Tibial nerve (tissue), 4 donors: Measurements from ENCODE around the gene TNRC6A. TPM values are rescaled to one million over a fixed set of nuclear protein-coding genes. Genes with fewer than 3 reads are reported as not detected.
"Not testable (repeated sequence)": the region's sequence is repeated elsewhere in the genome, so short reads cannot be mapped to it uniquely, and the experiment has no call there.

Source experiments
- DNase-seq, 2 donors: peaks; one replicate each; pipeline ENCODE4 v3.0.0-alpha.2; 2019; ENCODE audit warnings: low spot score in 2 of 2
- H3K27ac ChIP-seq, 4 donors: fragments of 200-600 bp; sonication (generic) in 3 of 4; one replicate each; pipeline ENCODE4 v1.5.1; 2017 to 2019; ENCODE audit warnings: mild to moderate bottlenecking in 1 of 4
- H3K27me3 ChIP-seq, 2 donors: fragments of 200-600 bp; sonication (generic) in 1 of 2; one replicate each; pipeline versions ENCODE4 v1.5.1 to v1.6.0; 2017 to 2019
- H3K36me3 ChIP-seq, 3 donors: fragments of 200-600 bp; sonication (generic); one replicate each; pipeline ENCODE4 v1.5.1; 2018 to 2019
- H3K4me1 ChIP-seq, 4 donors: fragments of 200-600 bp; sonication (generic) in 3 of 4; one replicate each; pipeline ENCODE4 v1.5.1; 2017 to 2019
- H3K4me3 ChIP-seq, 4 donors: fragments of 200-600 bp; sonication (generic) in 3 of 4; one replicate each; pipeline ENCODE4 v1.5.1; 2017 to 2019; ENCODE audit warnings: mild to moderate bottlenecking in 1 of 4, moderate library complexity in 1 of 4
- H3K9me3 ChIP-seq, 4 donors: fragments of 200-600 bp; sonication (generic) in 3 of 4; one replicate each; pipeline ENCODE4 v1.5.1; 2017 to 2019
- EP300 ChIP-seq, 2 donors: sonication (generic); formaldehyde crosslinking; IDR thresholded peaks; one replicate each; pipeline ENCODE4 v1.6.1; 2017; ENCODE audit warnings: antibody characterized with exemption in 2 of 2, mild to moderate bottlenecking in 1 of 2
- POLR2A ChIP-seq, 2 donors: fragments of 450-650 bp; IDR thresholded peaks; one replicate each; pipeline ENCODE4 v1.6.1; 2017; ENCODE audit warnings: antibody characterized with exemption in 2 of 2, mild to moderate bottlenecking in 2 of 2, moderate library complexity in 2 of 2
- WGBS, 2 donors: methylation state at CpG; one replicate each; pipeline ENCODE4 v1.1.5; 2018; 5-methylcytosine and 5-hydroxymethylcytosine counted together
- total RNA-seq, 4 donors: library from RNA; depleted of rRNA; stranded (reverse); fragments of >200 nt; gene quantifications; one replicate each; pipeline ENCODE4 v1.1.0, GENCODE V29; 2016
- TF ChIP-seq, protein P1 (sequence below), 5 experiments: fragments of 200-600 bp in 3 of 5; fragments of 450-650 bp in 2 of 5; sonication (generic) in 3 of 5; IDR thresholded peaks; one replicate each; pipeline ENCODE4 v1.5.1; 2016 to 2019; ENCODE audit warnings: antibody characterized with exemption in 5 of 5, mild to moderate bottlenecking in 3 of 5, moderate library complexity in 2 of 5

TNRC6A gene
- total RNA-seq, 4 donors from 2014 or later = 47.7 to 74.5 (median 59.6) TPM

GRCh38 chr16:24854607-24855171, 125.2 kb downstream of the TNRC6A start:
- no peaks in the 10 kb centered on the region for H3K9me3 ChIP-seq

GRCh38 chr16:24855678-24856077, 126.2 kb downstream of the TNRC6A start:
- Histone ChIP-seq H3K4me3 (no peak overlapping the region), H3K27ac (no peak overlapping the region), H3K36me3 (no peaks in the 10 kb centered on the region), H3K9me3 (no peaks in the 10 kb centered on the region), H3K27me3 (no peaks in the 10 kb centered on the region), H3K4me1 (peaks cover 0 to 6% (median 0%) of the 10 kb centered on the region in 4 donors)
- 74 to 81% methylated on average over 5 of the region's 5 CpGs for WGBS, 2 donors
- TF ChIP-seq EP300 (IDR thresholded peaks at IDR 0.05) = no peak
- no peak for TF ChIP-seq POLR2A (IDR thresholded peaks at IDR 0.05)
- TF ChIP-seq, protein P1, sequence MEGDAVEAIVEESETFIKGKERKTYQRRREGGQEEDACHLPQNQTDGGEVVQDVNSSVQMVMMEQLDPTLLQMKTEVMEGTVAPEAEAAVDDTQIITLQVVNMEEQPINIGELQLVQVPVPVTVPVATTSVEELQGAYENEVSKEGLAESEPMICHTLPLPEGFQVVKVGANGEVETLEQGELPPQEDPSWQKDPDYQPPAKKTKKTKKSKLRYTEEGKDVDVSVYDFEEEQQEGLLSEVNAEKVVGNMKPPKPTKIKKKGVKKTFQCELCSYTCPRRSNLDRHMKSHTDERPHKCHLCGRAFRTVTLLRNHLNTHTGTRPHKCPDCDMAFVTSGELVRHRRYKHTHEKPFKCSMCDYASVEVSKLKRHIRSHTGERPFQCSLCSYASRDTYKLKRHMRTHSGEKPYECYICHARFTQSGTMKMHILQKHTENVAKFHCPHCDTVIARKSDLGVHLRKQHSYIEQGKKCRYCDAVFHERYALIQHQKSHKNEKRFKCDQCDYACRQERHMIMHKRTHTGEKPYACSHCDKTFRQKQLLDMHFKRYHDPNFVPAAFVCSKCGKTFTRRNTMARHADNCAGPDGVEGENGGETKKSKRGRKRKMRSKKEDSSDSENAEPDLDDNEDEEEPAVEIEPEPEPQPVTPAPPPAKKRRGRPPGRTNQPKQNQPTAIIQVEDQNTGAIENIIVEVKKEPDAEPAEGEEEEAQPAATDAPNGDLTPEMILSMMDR (IDR thresholded peaks at IDR 0.05) = no peak
- DNase-seq = no peak

More at GRCh38 chr16:24854607-24855171, 125.2 kb downstream of the TNRC6A start:
- no peak overlapping the region for H3K27ac ChIP-seq
- no peaks in the 10 kb centered on the region for H3K36me3 ChIP-seq
- TF ChIP-seq POLR2A (IDR thresholded peaks at IDR 0.05) (no peak), EP300 (IDR thresholded peaks at IDR 0.05) (no peak)
- TF ChIP-seq, protein P1 (IDR thresholded peaks at IDR 0.05) = no peak
- H3K27me3 ChIP-seq = no peaks in the 10 kb centered on the region
- peaks cover 0 to 6% (median 0%) of the 10 kb centered on the region in 4 donors for H3K4me1 ChIP-seq
- no peak for DNase-seq
- no peak overlapping the region for H3K4me3 ChIP-seq

GRCh38 chr16:24856871-24857270, 127.4 kb downstream of the TNRC6A start:
- not testable (repeated sequence) for DNase-seq, H3K4me3 ChIP-seq, H3K27ac ChIP-seq, H3K36me3 ChIP-seq, H3K9me3 ChIP-seq, H3K27me3 ChIP-seq, H3K4me1 ChIP-seq
- 64 to 84% methylated on average over 8 of the region's 8 CpGs for WGBS, 2 donors

DNA sequence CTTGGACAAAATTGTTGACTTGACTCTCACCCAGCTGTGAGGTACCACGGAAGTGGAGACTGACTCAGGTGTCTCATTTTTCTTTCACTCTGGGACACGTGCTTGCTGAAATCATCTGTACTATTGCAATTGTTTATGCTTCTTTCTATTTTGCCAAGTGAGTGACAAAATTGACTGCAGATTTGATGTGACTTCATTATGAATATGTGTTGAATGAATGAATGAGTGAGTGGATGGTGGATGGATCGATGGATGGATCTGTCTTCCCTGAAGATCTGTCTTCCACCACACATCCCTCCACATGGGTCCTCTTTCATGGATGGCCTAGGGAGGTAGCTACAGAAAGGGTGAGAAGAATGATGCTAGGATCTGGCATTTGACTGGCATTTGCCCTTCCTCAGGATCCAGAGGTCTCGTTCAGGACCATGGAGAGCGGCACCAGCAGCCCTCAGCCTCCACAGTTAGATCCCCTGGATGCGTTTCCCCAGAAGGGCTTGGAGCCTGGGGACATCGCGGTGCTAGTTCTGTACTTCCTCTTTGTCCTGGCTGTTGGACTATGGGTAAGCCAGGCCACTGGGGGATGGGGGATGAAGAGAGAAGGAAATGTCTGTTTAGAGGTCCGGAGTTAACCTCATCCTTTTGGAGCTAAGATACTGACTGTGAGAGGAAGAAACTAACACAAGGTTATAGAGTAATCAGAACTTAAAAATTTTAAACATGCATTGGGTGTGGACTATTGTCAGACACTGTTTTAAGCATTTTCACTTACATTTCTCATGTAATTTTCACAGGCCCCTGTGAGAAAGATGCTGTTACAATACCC, 129.0 kb downstream of the TNRC6A start:
- TF ChIP-seq, protein P1 (IDR thresholded peaks at IDR 0.05) = no peak
- TF ChIP-seq EP300 (IDR thresholded peaks at IDR 0.05) (no peak), POLR2A (IDR thresholded peaks at IDR 0.05) (no peak)
- 25% methylated on average over 9 of the region's 9 CpGs for WGBS, 2 donors
- H3K27ac ChIP-seq = no peak overlapping the region
- DNase-seq = peak in 1 of 2 donors; percentile 27
- peaks cover 0 to 6% (median 0%) of the 10 kb centered on the region in 4 donors for H3K4me1 ChIP-seq
- peaks cover 0 to 2% (median 0%) of the 10 kb centered on the region in 4 donors for H3K9me3 ChIP-seq
- no peaks in the 10 kb centered on the region for H3K27me3 ChIP-seq
- H3K4me3 ChIP-seq = no peak overlapping the region
- no peaks in the 10 kb centered on the region for H3K36me3 ChIP-seq

DNA sequence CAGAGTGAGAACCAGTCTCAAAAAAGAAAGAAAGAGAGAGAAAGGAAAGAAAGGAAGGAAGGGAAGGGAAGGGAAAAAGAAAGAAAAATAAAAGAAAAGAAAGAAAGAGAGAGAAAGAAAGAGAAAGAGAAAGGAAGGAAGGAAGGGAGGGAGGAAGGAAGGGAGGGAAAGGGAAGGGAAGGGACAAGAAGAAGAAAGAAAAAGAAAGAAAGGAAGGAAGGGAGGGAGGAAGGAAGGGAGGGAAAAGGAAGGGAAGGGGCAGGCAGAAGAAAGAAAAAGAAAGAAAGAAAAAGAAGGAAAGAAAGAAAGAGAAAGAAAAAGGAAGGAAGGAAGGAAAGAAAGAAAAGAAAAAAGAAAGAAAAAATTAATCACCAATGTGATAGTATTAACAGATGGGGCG, 132.0 kb downstream of the TNRC6A start:
- no peak for DNase-seq
- TF ChIP-seq POLR2A (IDR thresholded peaks at IDR 0.05) (no peak), EP300 (IDR thresholded peaks at IDR 0.05) (no peak)
- TF ChIP-seq, protein P1 (IDR thresholded peaks at IDR 0.05) = no peak
- Histone ChIP-seq H3K27ac (no peak overlapping the region), H3K4me1 (no peaks in the 10 kb centered on the region), H3K4me3 (no peak overlapping the region), H3K36me3 (no peaks in the 10 kb centered on the region), H3K9me3 (peaks cover 0 to 14% (median 1%) of the 10 kb centered on the region in 4 donors), H3K27me3 (no peaks in the 10 kb centered on the region)
- 70 to 89% methylated on average over 1 of the region's 1 CpG for WGBS, 2 donors
